Right lobe of liver (tissue), 4 donors: ENCODE results near the gene ADIPOR2.

ENCODE experiments used
- POLR2A ChIP-seq: fragments of 450-650 bp; IDR thresholded peaks from one replicate; pipeline ENCODE4 v1.6.1; 2017; ENCODE audit warnings: antibody characterized with exemption, mild to moderate bottlenecking
- TF ChIP-seq, protein P1 (sequence below), 4 donors: fragments of 200-600 bp in 3 of 4; fragments of 450-650 bp in 1 of 4; IDR thresholded peaks; one replicate each; pipeline versions ENCODE4 v1.5.1 to v1.8.0; 2016 to 2022; ENCODE audit warnings: antibody characterized with exemption in 4 of 4, mild to moderate bottlenecking in 2 of 4
- donor health status: DM: no; HTN: no; CAD: no.
- donor health status: DM: no; HTN: no; CAD: no.
- donor health status: DM: no; HTN: yes; CAD: no.

DNA sequence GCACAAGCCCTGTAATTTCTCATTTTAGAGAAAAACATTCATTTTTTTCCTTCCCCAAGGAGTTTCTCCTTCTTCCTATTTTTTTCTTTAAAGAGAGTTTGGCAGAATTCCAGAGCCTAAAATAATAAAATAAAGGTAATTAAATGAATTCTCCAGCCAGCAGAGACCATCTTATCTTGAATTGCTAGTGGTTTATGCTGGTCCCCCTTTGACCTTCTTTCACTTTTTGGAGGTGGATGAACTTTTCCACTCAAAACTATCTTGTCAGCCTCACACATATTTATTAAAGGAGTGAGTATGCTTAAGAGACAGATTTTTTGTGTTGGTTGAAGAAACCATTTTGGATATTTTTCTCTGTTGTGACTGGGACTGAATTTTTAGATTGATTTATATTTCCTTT is 47.6 kb downstream of the ADIPOR2 start:
- TF ChIP-seq, protein P1, sequence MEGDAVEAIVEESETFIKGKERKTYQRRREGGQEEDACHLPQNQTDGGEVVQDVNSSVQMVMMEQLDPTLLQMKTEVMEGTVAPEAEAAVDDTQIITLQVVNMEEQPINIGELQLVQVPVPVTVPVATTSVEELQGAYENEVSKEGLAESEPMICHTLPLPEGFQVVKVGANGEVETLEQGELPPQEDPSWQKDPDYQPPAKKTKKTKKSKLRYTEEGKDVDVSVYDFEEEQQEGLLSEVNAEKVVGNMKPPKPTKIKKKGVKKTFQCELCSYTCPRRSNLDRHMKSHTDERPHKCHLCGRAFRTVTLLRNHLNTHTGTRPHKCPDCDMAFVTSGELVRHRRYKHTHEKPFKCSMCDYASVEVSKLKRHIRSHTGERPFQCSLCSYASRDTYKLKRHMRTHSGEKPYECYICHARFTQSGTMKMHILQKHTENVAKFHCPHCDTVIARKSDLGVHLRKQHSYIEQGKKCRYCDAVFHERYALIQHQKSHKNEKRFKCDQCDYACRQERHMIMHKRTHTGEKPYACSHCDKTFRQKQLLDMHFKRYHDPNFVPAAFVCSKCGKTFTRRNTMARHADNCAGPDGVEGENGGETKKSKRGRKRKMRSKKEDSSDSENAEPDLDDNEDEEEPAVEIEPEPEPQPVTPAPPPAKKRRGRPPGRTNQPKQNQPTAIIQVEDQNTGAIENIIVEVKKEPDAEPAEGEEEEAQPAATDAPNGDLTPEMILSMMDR (IDR thresholded peaks at IDR 0.05), result no peak
- TF ChIP-seq POLR2A, result no peak
